GM23248 (cell line): ENCODE measurements around the gene FKBP14. TPM values are rescaled to one million over a fixed set of nuclear protein-coding genes. Genes with fewer than 3 reads are reported as not detected.
A peak's percentile ranks its signal among the peaks of the same experiment; 100 is the strongest.

Experiments
- DNase-seq: peaks from one replicate; pipeline ENCODE4 v3.0.0-alpha.2; 2015
- H2AFZ ChIP-seq: fragments of 200-600 bp; sonication (generic); 2 replicates; pipeline ENCODE4 v1.6.1; 2016; ENCODE audit warnings: antibody characterized with exemption
- H3F3A ChIP-seq: fragments of 200-600 bp; sonication (generic); 2 replicates; pipeline ENCODE4 v1.6.1; 2016; ENCODE audit warnings: mild to moderate bottlenecking, antibody characterized with exemption, mixed run types; ENCODE audit not compliant: insufficient read depth
- H3K27ac ChIP-seq: fragments of 200-600 bp; sonication (generic); 2 replicates; pipeline ENCODE4 v1.5.1; 2016; ENCODE audit warnings: mild to moderate bottlenecking
- H3K27me3 ChIP-seq: fragments of 200-600 bp; sonication (generic); replicated peaks from 2 replicates; pipeline ENCODE4 v1.6.1; 2016; ENCODE audit warnings: mild to moderate bottlenecking; ENCODE audit not compliant: insufficient read depth
- H3K36me3 ChIP-seq: fragments of 200-600 bp; sonication (generic); 2 replicates; pipeline ENCODE4 v1.6.1; 2016; ENCODE audit warnings: low read depth, mild to moderate bottlenecking
- H3K4me1 ChIP-seq: fragments of 200-600 bp; sonication (generic); 2 replicates; pipeline ENCODE4 v1.6.1; 2016; ENCODE audit warnings: mild to moderate bottlenecking; ENCODE audit not compliant: insufficient read depth
- H3K4me2 ChIP-seq: fragments of 200-600 bp; sonication (generic); one replicate; pipeline ENCODE4 v1.6.1; 2016; ENCODE audit warnings: mild to moderate bottlenecking; ENCODE audit not compliant: unreplicated experiment
- H3K4me3 ChIP-seq: fragments of 200-600 bp; sonication (generic); 2 replicates; pipeline ENCODE4 v1.5.1; 2016; ENCODE audit warnings: mild to moderate bottlenecking
- H3K79me2 ChIP-seq: fragments of 200-600 bp; sonication (generic); 2 replicates; pipeline ENCODE4 v1.6.1; 2016; ENCODE audit warnings: mild to moderate bottlenecking; ENCODE audit not compliant: insufficient read depth
- H3K9ac ChIP-seq: fragments of 200-600 bp; sonication (generic); 2 replicates; pipeline ENCODE4 v1.6.1; 2016; ENCODE audit warnings: mild to moderate bottlenecking
- H3K9me2 ChIP-seq: fragments of 200-600 bp; sonication (generic); 2 replicates; pipeline ENCODE4 v1.6.1; 2016; ENCODE audit warnings: mixed run types, mild to moderate bottlenecking, moderate library complexity; ENCODE audit not compliant: insufficient read depth
- H3K9me3 ChIP-seq: fragments of 200-600 bp; sonication (generic); one replicate; pipeline ENCODE4 v1.6.1; 2017; ENCODE audit warnings: low read depth
- H4K20me1 ChIP-seq: fragments of 200-600 bp; sonication (generic); 2 replicates; pipeline ENCODE4 v1.6.0; 2016; ENCODE audit not compliant: insufficient read depth
- EZH2 ChIP-seq: fragments of 200-600 bp; sonication (generic); IDR thresholded peaks from 2 replicates; pipeline ENCODE4 v1.6.1; 2018; ENCODE audit warnings: antibody characterized with exemption, mild to moderate bottlenecking; ENCODE audit not compliant: insufficient read depth, poor library complexity, severe bottlenecking
- EZH2phosphoT487 ChIP-seq: fragments of 200-600 bp; sonication (generic); IDR thresholded peaks from 2 replicates; pipeline ENCODE4 v1.6.1; 2018; ENCODE audit warnings: antibody characterized with exemption, moderate library complexity, mild to moderate bottlenecking, low read depth; ENCODE audit not compliant: insufficient read depth
- WGBS, 2 experiments: methylation state at CpG; one replicate each; pipeline ENCODE4 v1.1.6; 2015 to 2017; ENCODE audit warnings: low lambda C conversion rate in 2 of 2, low coverage in 1 of 2; ENCODE audit errors: missing lambda C conversion rate in 2 of 2; 5-methylcytosine and 5-hydroxymethylcytosine counted together
- in situ Hi-C: fragments of 300-500 bp; cut with MboI; formaldehyde crosslinking; loops from 2 replicates; pipeline ENCODE4 v1.15.0; 2020
- polyA plus RNA-seq: library from polyadenylated mRNA; unstranded; fragments of >200 nt; fragmentation: Nextera tagmentation; extraction: Ambion mirVana; gene quantifications from 2 replicates; pipeline ENCODE4 v1.2.1, GENCODE V29; 2016
- total RNA-seq: library from RNA; depleted of rRNA; stranded (reverse); fragments of >200 nt; shearing (Covaris generic); gene quantifications from 2 replicates; pipeline ENCODE4 v1.2.3, GENCODE V29; 2014

FKBP14 gene
- total and polyA plus RNA-seq, 2 experiments from 2014 or later = 31.8 to 50.7 TPM

DNA sequence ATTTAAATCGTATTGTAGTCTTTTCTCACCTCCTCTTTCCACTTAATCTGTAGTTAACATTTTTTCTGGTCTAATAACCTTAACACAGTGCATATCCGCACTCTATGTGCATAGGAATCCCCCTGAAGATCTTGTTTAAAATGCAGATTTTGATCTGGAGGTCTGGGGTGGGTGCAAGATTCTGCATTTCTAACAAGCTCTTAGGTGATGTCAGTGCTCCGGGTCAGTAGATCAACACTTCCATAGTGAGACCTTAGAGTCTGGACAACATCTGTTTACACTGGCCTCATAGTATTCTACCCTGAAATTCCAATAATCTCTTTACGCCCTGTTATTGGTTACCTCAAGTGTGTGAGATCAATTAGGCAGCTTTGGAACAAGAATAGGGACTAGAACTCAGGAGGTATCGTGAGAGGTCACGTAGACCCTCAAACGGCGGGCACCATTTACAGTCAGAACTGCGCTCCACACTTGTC is 1.3 kb upstream of the FKBP14 start:
- Histone ChIP-seq H4K20me1 (no peaks in the 10 kb centered on the region), H3K79me2 (peaks cover 77% of the 10 kb centered on the region), H2AFZ (peak overlapping the region; percentile 98), H3K9me3 (no peaks in the 10 kb centered on the region), H3K27me3 (no peaks in the 10 kb centered on the region), H3F3A (peaks cover 28% of the 10 kb centered on the region), H3K9me2 (no peaks in the 10 kb centered on the region), H3K4me1 (peaks cover 33% of the 10 kb centered on the region), H3K27ac (peak overlapping the region; percentile 54; the same call in 1 of the 2 replicates), H3K4me3 (peak overlapping the region; percentile 99), H3K9ac (peak overlapping the region; percentile 91), H3K4me2 (peak overlapping the region; percentile 84), H3K36me3 (no peaks in the 10 kb centered on the region)
- in situ Hi-C loops = no loop called here
- TF ChIP-seq EZH2phosphoT487 = no peak
- no peak for TF ChIP-seq EZH2
- 6 to 7% methylated on average over 9 of the region's 9 CpGs for WGBS, 2 experiments
- DNase-seq = no peak

DNA sequence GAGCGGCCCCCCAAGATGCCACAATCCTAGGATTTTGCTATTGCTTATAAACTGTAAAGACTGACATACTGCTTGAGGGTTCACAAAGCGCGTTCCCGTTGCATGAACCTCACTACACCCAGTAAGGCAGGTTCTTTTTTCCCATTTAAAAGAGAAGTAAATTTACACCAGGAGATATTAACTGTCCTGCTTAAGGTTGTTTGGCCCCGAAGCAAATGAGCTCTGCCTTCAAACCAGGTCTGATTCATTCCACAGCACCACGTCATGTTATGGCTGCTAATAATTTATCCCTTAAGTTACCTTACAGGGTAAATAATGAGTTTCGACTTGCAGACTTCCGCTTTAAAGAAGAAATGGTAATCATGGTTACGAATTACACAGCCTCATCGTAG is 559 bp upstream of the FKBP14 start:
- peaks cover 78% of the 10 kb centered on the region for H3K79me2 ChIP-seq
- 1 to 2% methylated on average over 10 of the region's 10 CpGs for WGBS, 2 experiments
- H2AFZ ChIP-seq = peak overlapping the region; percentile 98
- H3K4me2 ChIP-seq = peak overlapping the region; percentile 84
- in situ Hi-C loops = no loop called here
- DNase-seq = peak; percentile 75
- peak overlapping the region; percentile 54 for H3K27ac ChIP-seq
- peak overlapping the region; percentile 91 for H3K9ac ChIP-seq
- no peaks in the 10 kb centered on the region for H3K9me3 ChIP-seq
- no peaks in the 10 kb centered on the region for H4K20me1 ChIP-seq
- peaks cover 21% of the 10 kb centered on the region for H3F3A ChIP-seq
- H3K36me3 ChIP-seq = no peaks in the 10 kb centered on the region
- H3K4me1 ChIP-seq = peaks cover 26% of the 10 kb centered on the region
- H3K27me3 ChIP-seq = no peaks in the 10 kb centered on the region
- peak overlapping the region; percentile 99 for H3K4me3 ChIP-seq
- TF ChIP-seq EZH2phosphoT487 (no peak), EZH2 (no peak)
- no peaks in the 10 kb centered on the region for H3K9me2 ChIP-seq

DNA sequence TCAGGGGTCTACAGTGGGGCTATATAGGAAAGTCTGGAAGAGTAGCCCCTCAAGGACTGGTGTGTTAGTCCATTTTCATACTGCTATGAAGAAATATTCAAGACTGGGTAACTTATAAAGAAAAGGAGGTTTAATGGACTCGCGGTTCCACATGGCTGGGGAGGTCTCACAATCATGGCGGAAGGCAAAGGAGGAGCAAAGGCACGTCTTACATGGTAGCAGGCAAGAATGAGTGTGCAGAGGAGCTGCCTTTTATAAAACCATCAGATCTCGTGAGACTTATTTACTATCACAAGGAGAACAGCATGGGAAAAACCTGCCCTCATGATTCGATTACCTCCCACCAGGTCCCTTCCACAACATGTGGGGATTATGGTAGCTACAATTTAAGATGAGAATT is 3.0 kb downstream of the FKBP14 start:
- Histone ChIP-seq H3F3A (peaks cover 19% of the 10 kb centered on the region), H3K27ac (no peak overlapping the region), H3K36me3 (no peaks in the 10 kb centered on the region), H4K20me1 (no peaks in the 10 kb centered on the region), H2AFZ (no peak overlapping the region), H3K4me2 (no peak overlapping the region), H3K9me3 (no peaks in the 10 kb centered on the region), H3K27me3 (no peaks in the 10 kb centered on the region), H3K4me3 (no peak overlapping the region), H3K9me2 (no peaks in the 10 kb centered on the region), H3K79me2 (peaks cover 51% of the 10 kb centered on the region), H3K4me1 (peaks cover 27% of the 10 kb centered on the region), H3K9ac (no peak overlapping the region)
- in situ Hi-C loops = no loop called here
- DNase-seq = no peak
- TF ChIP-seq EZH2phosphoT487 = no peak
- TF ChIP-seq EZH2 = no peak
- 96 to 98% methylated on average over 6 of the region's 6 CpGs for WGBS, 2 experiments

DNA sequence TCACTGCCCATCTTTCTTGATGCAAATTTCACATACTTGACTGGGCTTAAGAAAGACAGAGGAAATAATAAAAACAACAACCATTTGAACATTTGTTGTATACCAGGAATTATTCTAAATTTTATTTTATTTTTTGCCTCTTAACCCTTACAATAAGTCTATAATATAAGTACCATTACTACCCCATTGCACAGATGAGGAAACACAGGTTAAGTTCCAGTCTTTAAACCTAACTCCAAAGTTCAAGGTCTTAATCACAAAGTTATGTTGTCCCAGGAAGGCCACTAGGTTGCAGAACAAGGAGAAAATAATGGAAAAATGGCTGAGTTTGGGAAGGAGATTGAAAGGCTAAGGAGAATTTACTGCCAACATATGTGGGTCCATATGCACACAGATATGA is 3.5 kb downstream of the FKBP14 start:
- in situ Hi-C loops = no loop called here
- TF ChIP-seq EZH2phosphoT487 = no peak
- TF ChIP-seq EZH2 = no peak

DNA sequence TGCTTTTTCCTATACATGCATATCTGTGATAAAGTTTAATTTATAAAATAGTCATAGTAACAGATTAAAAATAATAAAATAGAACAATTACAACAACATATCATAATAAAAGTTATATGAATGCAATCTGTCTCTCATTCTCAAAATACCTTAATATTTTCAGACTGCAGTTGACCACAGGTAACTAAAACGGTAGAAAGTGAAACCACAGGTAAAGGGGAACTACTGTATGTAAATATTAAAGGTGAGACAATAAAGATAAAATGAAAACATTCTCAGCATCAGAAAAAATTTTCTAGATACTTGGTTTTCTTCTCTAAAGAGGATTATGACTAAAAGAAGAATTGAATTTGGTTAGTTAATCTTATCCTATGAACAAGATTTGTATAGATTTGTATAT is 6.0 kb downstream of the FKBP14 start:
- 90 to 96% methylated on average over 1 of the region's 1 CpG for WGBS, 2 experiments
- Histone ChIP-seq H3F3A (peaks cover 8% of the 10 kb centered on the region; the same call in 1 of the 2 replicates), H2AFZ (no peak overlapping the region), H3K9me3 (no peaks in the 10 kb centered on the region), H4K20me1 (no peaks in the 10 kb centered on the region), H3K27me3 (no peaks in the 10 kb centered on the region), H3K4me2 (peak overlapping the region; percentile 60), H3K79me2 (peaks cover 42% of the 10 kb centered on the region), H3K27ac (peak overlapping the region; percentile 7; the same call in 1 of the 2 replicates), H3K9me2 (no peaks in the 10 kb centered on the region), H3K36me3 (peaks cover 8% of the 10 kb centered on the region), H3K4me3 (no peak overlapping the region), H3K9ac (no peak overlapping the region), H3K4me1 (peaks cover 17% of the 10 kb centered on the region)
- no peak for DNase-seq
- in situ Hi-C loops = no loop called here
- TF ChIP-seq EZH2phosphoT487 = no peak
- no peak for TF ChIP-seq EZH2

More for the DNA sequence above, 3.5 kb downstream of the FKBP14 start:
- Histone ChIP-seq H3K79me2 (peaks cover 51% of the 10 kb centered on the region), H3K4me1 (peaks cover 27% of the 10 kb centered on the region), H3K27me3 (no peaks in the 10 kb centered on the region), H3K9me3 (no peaks in the 10 kb centered on the region), H3K9ac (no peak overlapping the region), H3K36me3 (peaks cover 4% of the 10 kb centered on the region; the same call in 1 of the 2 replicates), H3F3A (peaks cover 19% of the 10 kb centered on the region), H3K4me2 (no peak overlapping the region), H4K20me1 (no peaks in the 10 kb centered on the region), H3K9me2 (no peaks in the 10 kb centered on the region), H2AFZ (no peak overlapping the region), H3K27ac (no peak overlapping the region), H3K4me3 (no peak overlapping the region)
- no peak for DNase-seq
